H1 (cell line): ENCODE measurements around the gene DELE1. TPM values are rescaled to one million over a fixed set of nuclear protein-coding genes. Genes with fewer than 3 reads are reported as not detected.
"Not testable (repeated sequence)": the region's sequence is repeated elsewhere in the genome, so short reads cannot be mapped to it uniquely, and the experiment has no call there.

Source experiments
- CTCF ChIA-PET: fragments of 300-600 bp; sonication (Branson Sonifier 250); formaldehyde crosslinking; loops from one replicate; lab custom pipeline; 2021; ENCODE audit not compliant: partially characterized antibody; lab: Charles Lee
- POLR2A ChIA-PET: fragments of 300-600 bp; sonication (Branson Sonifier 250); formaldehyde crosslinking; loops from one replicate; lab custom pipeline; 2021; ENCODE audit warnings: inconsistent platforms; ENCODE audit not compliant: partially characterized antibody; lab: Charles Lee
- DNase-seq, 2 experiments: peaks; one replicate each; pipeline versions ENCODE4 v3.0.0 to v3.0.0-alpha.2; 2010 to 2022; ENCODE audit warnings: low spot score in 2 of 2, low read depth in 1 of 2, mixed read lengths in 1 of 2
- FAIRE-seq: peaks from 2 replicates; lab custom pipeline; 2011; peaks lifted over from hg19 to GRCh38; lab: Jason Lieb, UNC
- H2AFZ ChIP-seq: 2 replicates; pipeline ENCODE4 v1.8.1; 2012; ENCODE audit warnings: low read length, inconsistent platforms
- H2AK5ac ChIP-seq: 2 replicates; pipeline ENCODE4 v1.6.1; 2013; ENCODE audit warnings: low read depth, low read length
- H2BK120ac ChIP-seq: replicated peaks from 2 replicates; pipeline ENCODE3; 2013; ENCODE audit warnings: low read depth, low read length, inconsistent platforms
- H2BK12ac ChIP-seq: 2 replicates; pipeline ENCODE4 v1.6.1; 2013; ENCODE audit warnings: low read depth, low read length
- H2BK15ac ChIP-seq: 2 replicates; pipeline ENCODE4 v1.6.1; 2013; ENCODE audit warnings: low read length
- H2BK20ac ChIP-seq: 2 replicates; pipeline ENCODE4 v1.6.1; 2013; ENCODE audit warnings: low read length
- H2BK5ac ChIP-seq: 2 replicates; pipeline ENCODE4 v1.6.1; 2013; ENCODE audit warnings: low read depth, low read length
- H3K14ac ChIP-seq: 2 replicates; pipeline ENCODE4 v1.6.1; 2013; ENCODE audit warnings: inconsistent platforms; ENCODE audit not compliant: insufficient read length
- H3K18ac ChIP-seq: 2 replicates; pipeline ENCODE4 v1.6.1; 2013; ENCODE audit warnings: low read length; ENCODE audit errors: extremely low read depth
- H3K23ac ChIP-seq: 2 replicates; pipeline ENCODE4 v1.6.1; 2013; ENCODE audit warnings: inconsistent platforms; ENCODE audit not compliant: insufficient read length
- H3K23me2 ChIP-seq: 2 replicates; pipeline ENCODE4 v1.6.1; 2013; ENCODE audit warnings: low read depth, low read length
- H3K27ac ChIP-seq: 2 replicates; pipeline ENCODE4 v1.6.1; 2011; ENCODE audit warnings: low read depth, low read length, inconsistent platforms
- H3K27me3 ChIP-seq, 4 experiments: replicated peaks in 1 of 4; 1 replicate in 1 of 4; 2 replicates in 3 of 4; pipeline versions ENCODE4 v1.6.1 to v1.8.1; 2011 to 2013; ENCODE audit warnings: low read length in 3 of 4, mild to moderate bottlenecking in 3 of 4, inconsistent platforms in 2 of 4, mixed read lengths in 2 of 4, moderate library complexity in 1 of 4; ENCODE audit not compliant: control insufficient read depth in 3 of 4, insufficient read depth in 3 of 4; ENCODE audit errors: extremely low read depth in 1 of 4
- H3K36me3 ChIP-seq, 4 experiments: 2 replicates each; pipeline versions ENCODE4 v1.6.1 to v1.8.1; 2011 to 2013; ENCODE audit warnings: mild to moderate bottlenecking in 4 of 4, low read length in 3 of 4, moderate library complexity in 2 of 4, control low read depth in 1 of 4, inconsistent platforms in 1 of 4; ENCODE audit not compliant: insufficient read depth in 4 of 4, control insufficient read depth in 2 of 4
- H3K4ac ChIP-seq: replicated peaks from 2 replicates; pipeline ENCODE3; 2013; ENCODE audit warnings: low read length, low read depth, mixed read lengths, inconsistent platforms; ENCODE audit not compliant: insufficient read length
- H3K4me1 ChIP-seq, 4 experiments: replicated peaks in 1 of 4; 1 replicate in 1 of 4; 2 replicates in 3 of 4; pipeline versions ENCODE4 v1.6.1 to v1.8.1; 2011 to 2013; ENCODE audit warnings: low read length in 3 of 4, inconsistent platforms in 2 of 4, mixed read lengths in 1 of 4; ENCODE audit not compliant: insufficient read depth in 4 of 4, control insufficient read depth in 3 of 4
- H3K4me2 ChIP-seq, 2 experiments: 2 replicates each; pipeline versions ENCODE4 v1.6.1 to v1.8.1; 2011 to 2013; ENCODE audit warnings: low read depth in 2 of 2, low read length in 2 of 2, control low read depth in 1 of 2, inconsistent platforms in 1 of 2, mild to moderate bottlenecking in 1 of 2; ENCODE audit not compliant: insufficient read depth in 1 of 2
- H3K4me3 ChIP-seq, 4 experiments: fragments of 200-600, 300-600 bp in 1 of 4; sonication (generic), shearing (Covaris generic), sonication (Bioruptor Twin) in 1 of 4; 2 replicates each; pipeline versions ENCODE4 v1.5.1 to v1.8.1; 2011 to 2016; ENCODE audit warnings: low read length in 4 of 4, low read depth in 3 of 4, control low read depth in 2 of 4, inconsistent platforms in 2 of 4, mild to moderate bottlenecking in 2 of 4, mixed read lengths in 1 of 4, moderate library complexity in 1 of 4; ENCODE audit not compliant: insufficient read depth in 2 of 4; ENCODE audit errors: extremely low read depth in 1 of 4
- H3K56ac ChIP-seq: replicated peaks from 2 replicates; pipeline ENCODE3; 2013; ENCODE audit warnings: low read depth, mild to moderate bottlenecking, mixed read lengths, low read length, inconsistent platforms; ENCODE audit not compliant: insufficient read length
- H3K79me1 ChIP-seq: 2 replicates; pipeline ENCODE4 v1.6.1; 2013; ENCODE audit warnings: low read depth, low read length, control low read depth
- H3K79me2 ChIP-seq, 2 experiments: 2 replicates each; pipeline versions ENCODE4 v1.6.1 to v1.8.1; 2012 to 2013; ENCODE audit warnings: low read length in 2 of 2, mild to moderate bottlenecking in 2 of 2, inconsistent platforms in 1 of 2; ENCODE audit not compliant: insufficient read depth in 2 of 2, control insufficient read depth in 1 of 2
- H3K9ac ChIP-seq, 4 experiments: replicated peaks in 1 of 4; 1 replicate in 1 of 4; 2 replicates in 3 of 4; pipeline versions ENCODE4 v1.6.1 to v1.8.1; 2011 to 2013; ENCODE audit warnings: low read depth in 3 of 4, low read length in 3 of 4, control low read depth in 2 of 4, mild to moderate bottlenecking in 2 of 4, moderate library complexity in 2 of 4, inconsistent platforms in 1 of 4; ENCODE audit errors: extremely low read depth in 1 of 4
- H3K9me3 ChIP-seq, 2 experiments: 2 replicates each; pipeline versions ENCODE4 v1.6.1 to v1.8.1; 2012 to 2013; ENCODE audit warnings: mild to moderate bottlenecking in 2 of 2, moderate library complexity in 2 of 2, control low read depth in 1 of 2, inconsistent platforms in 1 of 2, low read depth in 1 of 2, low read length in 1 of 2, mixed read lengths in 1 of 2; ENCODE audit not compliant: insufficient read depth in 2 of 2
- H4K20me1 ChIP-seq, 2 experiments: replicated peaks in 1 of 2; 2 replicates each; pipeline versions ENCODE3 to v1.8.1; 2011 to 2013; ENCODE audit warnings: inconsistent platforms in 2 of 2, low read length in 2 of 2, mild to moderate bottlenecking in 1 of 2; ENCODE audit not compliant: insufficient read depth in 2 of 2, control insufficient read depth in 1 of 2
- H4K5ac ChIP-seq: 2 replicates; pipeline ENCODE4 v1.6.1; 2013; ENCODE audit warnings: low read length, low read depth, mixed read lengths, inconsistent platforms; ENCODE audit not compliant: insufficient read length
- H4K8ac ChIP-seq: 2 replicates; pipeline ENCODE4 v1.8.0; 2013; ENCODE audit warnings: mild to moderate bottlenecking, moderate library complexity, low read length, inconsistent platforms; ENCODE audit not compliant: insufficient read depth; ENCODE audit errors: extremely low read depth
- H4K91ac ChIP-seq: replicated peaks from 2 replicates; pipeline ENCODE3; 2013; ENCODE audit warnings: low read length, mixed read lengths, inconsistent platforms; ENCODE audit not compliant: insufficient read length
- NRF1 ChIP-seq: IDR thresholded peaks from 2 replicates; pipeline ENCODE4 v1.6.1; 2011; ENCODE audit warnings: mild to moderate bottlenecking, low read depth, low read length, improper control_type of control experiment
- RXRA ChIP-seq: IDR thresholded peaks from 2 replicates; pipeline ENCODE4 v1.6.1; 2011; ENCODE audit warnings: low read depth, mild to moderate bottlenecking, low read length, moderate library complexity; ENCODE audit not compliant: insufficient read depth
- SIX5 ChIP-seq: IDR thresholded peaks from 2 replicates; pipeline ENCODE4 v1.6.1; 2011; ENCODE audit warnings: mild to moderate bottlenecking, low read depth, low read length
- WGBS, 2 experiments: shearing (Covaris generic) in 1 of 2; methylation state at CpG; one replicate each; pipeline versions ENCODE4 v1.1.6 to v1.1.7; 2013 to 2015; ENCODE audit warnings: low lambda C conversion rate in 2 of 2, mixed read lengths in 2 of 2, inconsistent platforms in 1 of 2, low coverage in 1 of 2, missing lambda C conversion rate in 1 of 2; ENCODE audit not compliant: insufficient replicate concordance in 2 of 2, insufficient coverage in 1 of 2, insufficient read length in 1 of 2; ENCODE audit errors: extremely low coverage in 1 of 2, missing lambda C conversion rate in 1 of 2; 5-methylcytosine and 5-hydroxymethylcytosine counted together
- polyA plus RNA-seq, 7 experiments: library from polyadenylated mRNA; depleted of rRNA in 3 of 7; stranded (reverse) in 5 of 7; unstranded in 2 of 7; fragments of >200 nt in 5 of 7; fragments of 200-250 nt in 2 of 7; gene quantifications; 1 replicate in 5 of 7; 2 replicates in 1 of 7; 4 replicates in 1 of 7; pipeline versions ENCODE4 v1.2.1 to v1.2.3, GENCODE V29; 2011 to 2013; ENCODE audit warnings: missing spikeins in 2 of 7, mixed read lengths in 2 of 7
- total RNA-seq: library from RNA; stranded (reverse); fragmentation: NEBNext Ultra II Directional; extraction: Animal tissue kit (Norgen Biotek cat#: 25700); gene quantifications from 2 replicates; pipeline ENCODE4 v1.2.1, GENCODE V29; 2021
- TF ChIP-seq, protein P1 (sequence below), 3 experiments: IDR thresholded peaks; 1 replicate in 2 of 3; 2 replicates in 1 of 3; pipeline versions ENCODE4 v1.5.1 to v1.6.1; 2011; ENCODE audit warnings: low read length in 3 of 3, mild to moderate bottlenecking in 3 of 3, inconsistent platforms in 2 of 3, low read depth in 1 of 3, moderate library complexity in 1 of 3; ENCODE audit not compliant: insufficient read depth in 1 of 3; ENCODE audit errors: control extremely low read depth in 1 of 3

The DELE1 gene
- total and polyA plus RNA-seq, 2 of the 8 experiments (the other 6 are each of a cell fraction or from before 2014, with no cell fraction given): 61.4 to 114 TPM

DNA sequence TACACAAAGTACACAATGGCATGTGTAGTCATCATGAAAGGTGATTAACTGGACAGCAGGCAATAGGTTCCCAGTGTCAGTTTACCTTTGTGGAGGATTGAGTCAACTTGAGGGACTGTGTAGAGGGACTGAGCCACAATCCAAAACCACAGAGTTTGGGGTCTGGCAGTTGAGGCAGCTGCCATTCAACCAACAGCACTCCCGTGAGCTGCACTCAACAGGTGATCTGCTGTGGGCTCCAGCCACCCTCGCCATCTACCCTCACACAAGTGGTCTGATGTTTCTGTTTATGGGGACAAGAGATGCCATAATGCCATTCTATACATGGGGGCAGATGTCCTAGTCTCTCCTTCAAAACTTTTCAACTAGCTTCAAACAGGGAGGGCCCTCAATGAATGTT lies 2.9 kb upstream of the DELE1 start (continued):
- TF ChIP-seq, protein P1, sequence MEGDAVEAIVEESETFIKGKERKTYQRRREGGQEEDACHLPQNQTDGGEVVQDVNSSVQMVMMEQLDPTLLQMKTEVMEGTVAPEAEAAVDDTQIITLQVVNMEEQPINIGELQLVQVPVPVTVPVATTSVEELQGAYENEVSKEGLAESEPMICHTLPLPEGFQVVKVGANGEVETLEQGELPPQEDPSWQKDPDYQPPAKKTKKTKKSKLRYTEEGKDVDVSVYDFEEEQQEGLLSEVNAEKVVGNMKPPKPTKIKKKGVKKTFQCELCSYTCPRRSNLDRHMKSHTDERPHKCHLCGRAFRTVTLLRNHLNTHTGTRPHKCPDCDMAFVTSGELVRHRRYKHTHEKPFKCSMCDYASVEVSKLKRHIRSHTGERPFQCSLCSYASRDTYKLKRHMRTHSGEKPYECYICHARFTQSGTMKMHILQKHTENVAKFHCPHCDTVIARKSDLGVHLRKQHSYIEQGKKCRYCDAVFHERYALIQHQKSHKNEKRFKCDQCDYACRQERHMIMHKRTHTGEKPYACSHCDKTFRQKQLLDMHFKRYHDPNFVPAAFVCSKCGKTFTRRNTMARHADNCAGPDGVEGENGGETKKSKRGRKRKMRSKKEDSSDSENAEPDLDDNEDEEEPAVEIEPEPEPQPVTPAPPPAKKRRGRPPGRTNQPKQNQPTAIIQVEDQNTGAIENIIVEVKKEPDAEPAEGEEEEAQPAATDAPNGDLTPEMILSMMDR (IDR thresholded peaks at IDR 0.05; ENCODE audit: control extremely low read depth in 1 of 3, insufficient read depth in 1 of 3, low read depth in 1 of 3, low read length in 3 of 3): no peak
- no peak for TF ChIP-seq SIX5
- TF ChIP-seq RXRA: no peak
- no peak for TF ChIP-seq NRF1

DNA sequence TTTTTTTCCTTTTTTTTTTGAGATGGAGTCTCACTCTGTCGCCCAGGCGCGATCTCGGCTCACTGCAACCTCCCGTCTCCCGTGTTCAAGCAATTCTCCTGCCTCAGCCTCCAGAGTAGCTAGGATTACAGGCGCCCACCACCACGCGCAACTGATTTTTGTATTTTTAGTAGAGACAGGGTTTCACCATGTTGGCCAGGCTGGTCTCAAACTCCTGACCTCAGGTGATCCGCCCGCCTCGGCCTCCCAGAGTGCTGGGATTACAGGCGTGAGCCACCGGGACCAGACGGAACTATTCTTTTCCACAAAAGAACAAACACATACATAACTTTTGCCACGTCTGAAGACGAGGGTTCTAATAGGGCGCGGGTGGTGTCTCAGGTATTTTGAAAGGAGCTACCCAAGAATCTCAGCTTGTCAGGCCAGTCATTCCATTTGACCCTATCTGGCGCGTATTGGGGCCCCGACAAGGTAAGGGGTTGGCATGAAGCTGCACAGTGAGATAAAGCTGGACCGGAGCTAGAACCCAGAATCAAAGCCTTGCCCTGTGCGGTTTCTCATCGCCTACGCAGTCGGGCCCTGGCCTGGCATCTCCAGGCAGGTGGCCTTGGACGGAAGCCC lies 734 bp upstream of the DELE1 start:
- not testable (repeated sequence) for H3K9me3 ChIP-seq, H2AFZ ChIP-seq, H3K79me1 ChIP-seq, FAIRE-seq, H3K56ac ChIP-seq, H2BK12ac ChIP-seq, H3K4me1 ChIP-seq, H3K79me2 ChIP-seq, H2BK20ac ChIP-seq, H2BK15ac ChIP-seq, H3K14ac ChIP-seq, H4K20me1 ChIP-seq, H3K4ac ChIP-seq, DNase-seq, H3K23ac ChIP-seq, H3K27me3 ChIP-seq
- H4K8ac ChIP-seq: peak overlapping the region; percentile 94
- H2AK5ac ChIP-seq: peak overlapping the region; percentile 65; the same call in 1 of the 2 replicates
- H3K27ac ChIP-seq: peak overlapping the region; percentile 71; the same call in 1 of the 2 replicates
- H2BK120ac ChIP-seq: peak overlapping the region; percentile 10
- peaks cover 8 to 26% (median 20%) of the 10 kb centered on the region in 4 experiments for H3K36me3 ChIP-seq
- H4K5ac ChIP-seq: peak overlapping the region; percentile 84
- H3K4me2 ChIP-seq: peak overlapping the region; percentile 74 to 84
- H3K23me2 ChIP-seq: peaks cover 10% of the 10 kb centered on the region
- CTCF ChIA-PET: interaction anchor here (0.6 to 5.2 kb wide), 15 partner anchors 8 to 643 kb away, joined by 3 to 34 read pairs (median 4); partner anchors contain the start of genes ARAP3 and PCDH1
- H3K9ac ChIP-seq: peak overlapping the region in 3 of 4 experiments; percentile 5 to 77 (median 63); a peak in 6 of 7 replicates
- WGBS, 2 experiments: 75% methylated on average over 28 of the region's 28 CpGs; no CpG with 5 or more reads in 1 of the 2 experiments
- POLR2A ChIA-PET: interaction anchor here (0.8 to 7.3 kb wide), 15 partner anchors 9 to 304 kb away, joined by 3 to 66 read pairs (median 4); partner anchors contain the start of genes DIAPH1 and PCDH12
- peak overlapping the region; percentile 25; the same call in 1 of the 2 replicates for H3K18ac ChIP-seq
- peak overlapping the region; percentile 96 for H2BK5ac ChIP-seq
- peak overlapping the region; percentile 68 to 84 (median 74) for H3K4me3 ChIP-seq
- peak overlapping the region; percentile 79 for H4K91ac ChIP-seq
